ENCODE results near the gene AMOT. TPM values are rescaled to one million over a fixed set of nuclear protein-coding genes. Genes with fewer than 3 reads are reported as not detected.

The AMOT gene
- total RNA-seq (2022) = 0.09 TPM in 1 of 2 replicates, not detected in the other
- percentile 2 among the genes with signal in this experiment for Bru-seq, nascent RNA
- percentile 9 among the genes with signal in this experiment for BruChase-seq, experiment 1, labeled RNA remaining after a 6-hour chase
- BruChase-seq, experiment 2, labeled RNA remaining after a 2-hour chase = percentile 6 among the genes with signal in this experiment
- long read RNA-seq = 0 reads

DNA sequence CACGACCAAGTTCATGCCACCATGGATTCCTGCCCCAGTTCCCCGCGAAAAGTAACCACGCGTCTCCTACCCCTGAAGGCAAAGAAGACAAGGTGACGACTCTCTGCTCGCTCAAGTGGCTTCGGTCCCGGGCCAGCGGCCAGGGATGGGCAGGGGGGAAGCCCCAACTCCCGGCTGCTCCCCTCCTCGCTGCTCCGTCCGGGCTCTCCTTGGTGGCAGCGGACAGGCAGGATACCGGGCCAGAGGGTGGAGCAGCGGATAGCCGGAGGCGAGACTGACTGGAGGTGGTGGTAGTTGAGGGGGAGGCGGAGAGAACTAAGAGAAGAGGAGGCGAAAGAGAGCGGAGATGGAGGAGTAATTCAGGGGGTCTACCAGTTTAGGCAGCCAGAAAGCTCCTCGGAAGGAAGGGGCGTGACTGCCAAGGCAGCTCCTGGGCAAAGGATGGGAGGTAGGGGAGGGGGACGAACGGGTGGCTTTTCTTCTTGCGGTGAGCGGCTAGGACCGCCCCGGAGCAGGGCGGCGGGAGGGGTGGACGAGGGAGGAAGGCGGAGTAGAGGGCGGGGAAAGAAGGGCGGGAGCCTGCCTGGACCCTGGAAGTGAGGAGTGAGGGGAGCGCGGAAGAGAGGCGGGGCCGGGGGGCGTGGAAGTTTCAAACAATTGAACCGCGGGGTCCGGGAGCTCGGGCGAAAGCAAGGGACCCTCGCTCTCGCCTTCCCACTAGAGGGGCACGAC, at the start of gene AMOT:
Gene AMOT, minus strand, starts transcription at position 450 of the 732 bp plus-strand sequence. CDS start 17,705 bp downstream, outside the sequence.
- H3K36me3 Mint-ChIP-seq (ENCODE audit: insufficient read depth, unreplicated experiment) = no peaks in the 10 kb centered on the region
- BruUV-seq (replicated peaks) = no TSS peak
- H3K27ac Mint-ChIP-seq (ENCODE audit: low read depth, unreplicated experiment) = no peak within 1 kb of the TSS
- DNase-seq (ENCODE audit: unreplicated experiment) = no peak
- intact Hi-C loops (cut with micrococcal nuclease) = no loop called here
- peak within 1 kb of the TSS; percentile 10 for H3K4me3 Mint-ChIP-seq (ENCODE audit: unreplicated experiment)
- no peaks in the 10 kb centered on the region for H3K4me1 Mint-ChIP-seq (ENCODE audit: insufficient read depth, unreplicated experiment)
- peaks cover 74% of the 10 kb centered on the region for H3K27me3 Mint-ChIP-seq (ENCODE audit: insufficient read depth, unreplicated experiment)
- H3K9me3 Mint-ChIP-seq (ENCODE audit: unreplicated experiment) = no peaks in the 10 kb centered on the region
- POLR2A ChIA-PET = no interaction called here
- CTCF ChIA-PET = interaction anchor here (0.6 to 1.5 kb wide), 2 partner anchors 11 to 18 kb away, joined by 4 to 7 read pairs; no protein-coding TSS in a partner anchor
- no peak for TF ChIP-seq CTCF (IDR thresholded peaks at IDR 0.05; ENCODE audit: unreplicated experiment)

DNA sequence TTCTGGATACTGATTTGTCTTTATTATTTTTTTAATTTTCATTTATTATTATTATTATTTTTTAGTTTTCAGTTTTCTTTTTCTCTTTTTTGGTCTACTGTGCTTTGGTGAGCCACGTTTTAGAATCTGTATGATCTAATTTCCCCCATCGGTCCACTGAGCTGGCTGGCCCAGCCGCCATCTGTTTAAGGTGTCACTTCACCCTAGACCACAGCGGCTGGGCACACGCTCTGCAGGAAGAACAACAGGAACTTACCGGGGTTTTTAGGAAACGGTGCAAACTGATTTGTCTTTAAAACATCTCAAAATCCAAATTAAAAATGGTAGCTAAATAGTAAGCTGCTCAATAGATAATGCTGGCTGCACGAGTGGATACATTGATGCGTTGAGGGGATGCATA, 48.8 kb upstream of the AMOT start:
- intact Hi-C loops (cut with micrococcal nuclease) = no loop called here
- CTCF ChIA-PET = interaction anchor here (0.6 kb wide), 1 partner anchor 10 kb away, joined by 4 read pairs; no protein-coding TSS in a partner anchor
- no peak for DNase-seq (ENCODE audit: unreplicated experiment)
- H3K4me1 Mint-ChIP-seq (ENCODE audit: insufficient read depth, unreplicated experiment) = no peaks in the 10 kb centered on the region
- TF ChIP-seq CTCF (IDR thresholded peaks at IDR 0.05; ENCODE audit: unreplicated experiment) = no peak
- BruUV-seq (replicated peaks) = no TSS peak
- no peak overlapping the region for H3K27ac Mint-ChIP-seq (ENCODE audit: low read depth, unreplicated experiment)
- H3K4me3 Mint-ChIP-seq (ENCODE audit: unreplicated experiment) = no peak overlapping the region
- H3K36me3 Mint-ChIP-seq (ENCODE audit: insufficient read depth, unreplicated experiment) = no peaks in the 10 kb centered on the region
- POLR2A ChIA-PET = interaction anchor here (1.7 kb wide), 1 partner anchor 8 kb away, joined by 4 read pairs; no protein-coding TSS in a partner anchor
- peaks cover 36% of the 10 kb centered on the region for H3K27me3 Mint-ChIP-seq (ENCODE audit: insufficient read depth, unreplicated experiment)
- H3K9me3 Mint-ChIP-seq (ENCODE audit: unreplicated experiment) = no peaks in the 10 kb centered on the region

DNA sequence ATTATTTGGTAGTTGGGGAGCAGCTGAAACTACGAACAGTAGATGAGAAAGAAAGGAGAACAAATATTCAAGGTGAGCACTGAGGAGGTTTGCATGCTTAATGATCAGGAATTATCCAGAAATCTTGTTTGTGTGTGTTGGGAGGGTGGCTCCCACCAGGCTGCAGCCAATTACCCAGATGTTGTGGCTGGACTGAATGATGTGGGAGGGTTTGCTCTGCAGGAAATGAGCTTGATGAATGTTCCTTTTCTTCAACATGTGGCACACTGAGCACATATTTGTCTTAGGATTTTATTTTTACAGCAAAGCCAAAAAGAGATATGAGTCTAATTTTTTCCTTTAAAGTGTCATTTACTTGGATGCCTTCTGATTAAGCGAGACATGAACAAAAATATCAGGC, 48.3 kb upstream of the AMOT start:
- Mint-ChIP-seq H3K27ac (ENCODE audit: low read depth, unreplicated experiment) (no peak overlapping the region), H3K27me3 (ENCODE audit: insufficient read depth, unreplicated experiment) (peaks cover 38% of the 10 kb centered on the region), H3K36me3 (ENCODE audit: insufficient read depth, unreplicated experiment) (no peaks in the 10 kb centered on the region), H3K4me3 (ENCODE audit: unreplicated experiment) (no peak overlapping the region), H3K4me1 (ENCODE audit: insufficient read depth, unreplicated experiment) (no peaks in the 10 kb centered on the region), H3K9me3 (ENCODE audit: unreplicated experiment) (no peaks in the 10 kb centered on the region)
- TF ChIP-seq CTCF (IDR thresholded peaks at IDR 0.05; ENCODE audit: unreplicated experiment) = no peak
- no peak for DNase-seq (ENCODE audit: unreplicated experiment)
- POLR2A ChIA-PET = interaction anchor here (1.7 kb wide), 1 partner anchor 9 kb away, joined by 4 read pairs; no protein-coding TSS in a partner anchor
- CTCF ChIA-PET = interaction anchor here (0.6 kb wide), 1 partner anchor 11 kb away, joined by 4 read pairs; no protein-coding TSS in a partner anchor
- intact Hi-C loops (cut with micrococcal nuclease) = no loop called here
- BruUV-seq (replicated peaks) = no TSS peak

- peaks cover 62% of the 10 kb centered on the region for H3K27me3 Mint-ChIP-seq (ENCODE audit: insufficient read depth, unreplicated experiment)
- H3K27ac Mint-ChIP-seq (ENCODE audit: low read depth, unreplicated experiment) = no peak overlapping the region
- ChIA-PET POLR2A (no interaction called here), CTCF (no interaction called here)
- intact Hi-C loops (cut with micrococcal nuclease) = no loop called here
- no peak overlapping the region for H3K4me3 Mint-ChIP-seq (ENCODE audit: unreplicated experiment)
- TF ChIP-seq CTCF (IDR thresholded peaks at IDR 0.05; ENCODE audit: unreplicated experiment) = no peak
- no peaks in the 10 kb centered on the region for H3K4me1 Mint-ChIP-seq (ENCODE audit: insufficient read depth, unreplicated experiment)
- H3K9me3 Mint-ChIP-seq (ENCODE audit: unreplicated experiment) = no peaks in the 10 kb centered on the region
- no peak for DNase-seq (ENCODE audit: unreplicated experiment)
- BruUV-seq (replicated peaks) = no TSS peak
- no peaks in the 10 kb centered on the region for H3K36me3 Mint-ChIP-seq (ENCODE audit: insufficient read depth, unreplicated experiment)
Measured at GRCh38 chrX:112877771-112878173, 37.1 kb upstream of the AMOT start.
